ENCODE data around the gene CD300LD.
"Not testable (repeated sequence)": the region's sequence is repeated elsewhere in the genome, so short reads cannot be mapped to it uniquely, and the experiment has no call there.

CD300LD gene

GRCh38 chr17:74592087-74592990 lies at the start of gene CD300LD:
TSS of gene CD300LD (minus strand) at chr17:74592283. CDS start at chr17:74592202, 81 bp downstream.
- no peak for DNase-seq

GRCh38 chr17:74641224-74641957 lies 49.3 kb upstream of the CD300LD start:
- DNase-seq, result no peak

- no peak for DNase-seq
Measured at GRCh38 chr17:74639704-74640151, 47.6 kb upstream of the CD300LD start.

GRCh38 chr17:74637926-74638325 lies 45.8 kb upstream of the CD300LD start:
- DNase-seq, result no peak

- no peak for DNase-seq
Measured at GRCh38 chr17:74637265-74637664, 45.2 kb upstream of the CD300LD start.

- DNase-seq, result not testable (repeated sequence)
Measured at GRCh38 chr17:74636541-74637085, 44.5 kb upstream of the CD300LD start.

GRCh38 chr17:74635418-74635817 lies 43.3 kb upstream of the CD300LD start:
- DNase-seq, result no peak

- no peak for DNase-seq
Measured at GRCh38 chr17:74633326-74633725, 41.2 kb upstream of the CD300LD start.

- DNase-seq, result no peak
Measured at GRCh38 chr17:74632617-74633016, 40.5 kb upstream of the CD300LD start.

GRCh38 chr17:74631468-74632450 lies 39.7 kb upstream of the CD300LD start:
- DNase-seq, result no peak

- not testable (repeated sequence) for DNase-seq
Measured at GRCh38 chr17:74630251-74630650, 38.2 kb upstream of the CD300LD start.

GRCh38 chr17:74625661-74626060 lies 33.6 kb upstream of the CD300LD start:
- no peak for DNase-seq

GRCh38 chr17:74624131-74624530 lies 32.0 kb upstream of the CD300LD start:
- DNase-seq, result no peak

GRCh38 chr17:74623693-74624093 lies 31.6 kb upstream of the CD300LD start, which contains the start of gene CD300E:
TSS of gene CD300E (minus strand) at chr17:74623738. CDS start at chr17:74623621, 117 bp downstream.
- DNase-seq, result no peak

- no peak for DNase-seq
Measured at GRCh38 chr17:74619077-74619673, 27.1 kb upstream of the CD300LD start.

GRCh38 chr17:74618451-74618850 lies 26.4 kb upstream of the CD300LD start:
- no peak for DNase-seq

GRCh38 chr17:74616696-74617095 lies 24.6 kb upstream of the CD300LD start:
- no peak for DNase-seq

GRCh38 chr17:74612046-74612445 lies 20.0 kb upstream of the CD300LD start:
- DNase-seq, result no peak

GRCh38 chr17:74610108-74610507 lies 18.0 kb upstream of the CD300LD start:
- DNase-seq, result no peak

GRCh38 chr17:74608511-74608910 lies 16.4 kb upstream of the CD300LD start:
- no peak for DNase-seq

GRCh38 chr17:74607221-74607620 lies 15.1 kb upstream of the CD300LD start:
- no peak for DNase-seq

- no peak for DNase-seq
Measured at GRCh38 chr17:74606050-74606449, 14.0 kb upstream of the CD300LD start.
